PC-3 (cell line): ENCODE data around the gene TMEM181.
A peak's percentile ranks its signal among the peaks of the same experiment; 100 is the strongest.

Experiments used
- CTCF ChIP-seq: fragments of 300-600 bp; sonication (generic); conservative IDR thresholded peaks from 2 replicates; pipeline ENCODE4 v1.5.1; 2017; ENCODE audit warnings: antibody characterized with exemption, low read depth, mild to moderate bottlenecking, low read length
- EZH2 ChIP-seq: fragments of 300-600 bp; sonication (generic); IDR thresholded peaks from one replicate; pipeline ENCODE4 v1.6.1; 2017; ENCODE audit warnings: antibody characterized with exemption, mild to moderate bottlenecking, low read length; ENCODE audit not compliant: unreplicated experiment

GRCh38 chr6:158661156-158661685 is 101.3 kb downstream of the TMEM181 start:
- TF ChIP-seq CTCF (peak; percentile 29; the same call in 1 of the 2 replicates), EZH2 (no peak)
